Stimulated activated CD8-positive, alpha-beta memory T cell treated with anti-CD3 and anti-CD28 coated beads, Interleukin-12 subunit alpha, Interleukin-12 subunit beta, amount 100 ng/mL, for 24 hours (primary cell): ENCODE results near the gene PPCDC.

ENCODE experiments used
- DNase-seq: peaks from one replicate; pipeline ENCODE4 v3.0.0-alpha.2; 2020; ENCODE audit errors: extremely low read depth

The PPCDC gene, protein sequence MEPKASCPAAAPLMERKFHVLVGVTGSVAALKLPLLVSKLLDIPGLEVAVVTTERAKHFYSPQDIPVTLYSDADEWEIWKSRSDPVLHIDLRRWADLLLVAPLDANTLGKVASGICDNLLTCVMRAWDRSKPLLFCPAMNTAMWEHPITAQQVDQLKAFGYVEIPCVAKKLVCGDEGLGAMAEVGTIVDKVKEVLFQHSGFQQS

DNA sequence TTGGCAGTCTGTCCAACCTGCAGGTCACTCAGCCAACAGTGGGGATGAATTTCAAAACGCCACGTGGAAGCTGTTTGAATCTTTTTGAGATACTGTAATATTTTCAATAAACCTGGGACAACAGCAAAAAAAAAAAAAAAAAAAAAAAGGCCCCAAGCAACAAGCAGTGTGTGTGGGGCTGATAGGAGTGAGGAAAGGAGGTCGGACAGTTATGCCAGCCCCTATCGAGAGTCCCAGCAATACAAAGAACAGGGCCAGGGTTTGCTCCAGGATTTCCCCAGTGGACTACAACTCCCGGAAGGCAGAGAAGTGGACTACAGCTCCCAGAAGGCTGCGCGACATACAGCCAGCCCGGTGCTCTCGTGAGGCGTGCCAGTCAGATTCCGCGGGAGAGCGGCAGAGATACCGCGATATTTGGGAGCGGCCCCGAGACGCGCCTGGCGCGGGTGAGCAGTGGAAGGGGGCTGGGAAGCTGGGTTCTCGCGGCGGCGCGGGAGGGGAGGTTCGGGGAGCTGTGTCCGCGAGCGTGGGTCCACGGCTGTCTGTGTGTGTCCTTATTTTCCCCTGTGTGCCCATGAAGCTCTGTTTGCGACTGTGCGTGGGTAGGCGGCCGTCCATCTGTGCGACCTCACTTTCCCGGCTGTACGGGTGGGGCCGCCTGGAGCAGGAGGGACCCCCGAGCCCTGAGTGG is at the start of gene PPCDC:
Gene PPCDC (plus strand): TSS at position 410 of the 691 bp plus-strand sequence. CDS start 4,729 bp downstream, outside the sequence.
- peak; percentile 78 for DNase-seq

DNA sequence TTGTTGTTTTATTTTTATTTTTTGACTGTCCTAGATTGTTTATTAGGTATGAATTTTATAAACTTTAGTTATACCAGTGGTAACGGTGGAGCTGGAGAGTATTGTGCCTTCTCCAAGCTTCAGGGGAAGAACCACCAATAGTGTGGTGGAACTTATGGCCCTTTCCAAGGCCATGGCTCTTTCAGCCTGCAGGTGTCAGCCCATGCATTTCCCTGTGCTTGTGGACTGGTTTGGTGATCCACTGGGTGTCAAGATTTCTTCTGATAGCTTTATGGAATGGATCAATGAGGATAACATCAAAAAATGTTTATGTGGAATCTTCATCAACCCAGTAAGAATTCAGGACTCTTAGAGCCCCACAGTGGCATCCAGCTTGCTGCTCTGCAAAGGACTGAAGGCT is 47.2 kb upstream of the PPCDC start:
- no peak for DNase-seq

DNA sequence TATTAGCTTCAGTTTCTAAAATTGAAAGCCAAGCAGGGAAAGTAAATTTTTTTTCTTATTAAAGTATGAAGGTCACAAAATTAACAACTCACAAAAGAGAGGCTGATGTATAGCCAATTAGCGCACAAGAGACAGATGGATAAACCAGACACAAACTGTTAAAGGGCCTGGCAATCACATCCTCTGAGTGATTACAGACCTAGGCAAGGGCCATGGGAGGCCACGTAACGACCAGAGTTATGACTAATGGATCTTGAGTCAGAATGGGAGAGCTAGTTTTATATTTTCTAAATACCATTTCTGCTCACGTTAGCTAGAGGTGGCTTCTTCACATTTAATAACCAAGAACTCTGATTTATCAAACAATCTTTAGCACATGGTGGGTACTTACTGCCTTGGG is 45.8 kb upstream of the PPCDC start:
- DNase-seq, result no peak

DNA sequence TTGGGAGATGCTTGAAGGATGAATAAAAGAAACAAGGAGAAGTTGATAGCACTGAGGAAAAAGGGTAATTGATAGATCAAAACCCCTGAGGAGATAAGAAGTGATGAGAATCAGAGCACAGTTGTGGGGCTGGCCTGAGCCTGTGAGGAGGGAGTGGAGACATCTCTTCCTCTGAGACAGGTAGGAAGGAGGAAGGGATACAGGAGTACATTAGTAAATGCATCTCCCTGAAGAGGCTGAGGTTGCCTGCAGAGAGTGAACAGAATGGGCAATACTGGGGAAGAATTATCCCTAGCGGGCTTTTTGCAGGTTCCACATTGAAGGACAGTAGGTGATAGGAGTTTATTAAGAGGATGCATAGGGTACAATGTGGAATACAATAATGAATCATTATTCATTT is 45.3 kb upstream of the PPCDC start:
- no peak for DNase-seq

DNA sequence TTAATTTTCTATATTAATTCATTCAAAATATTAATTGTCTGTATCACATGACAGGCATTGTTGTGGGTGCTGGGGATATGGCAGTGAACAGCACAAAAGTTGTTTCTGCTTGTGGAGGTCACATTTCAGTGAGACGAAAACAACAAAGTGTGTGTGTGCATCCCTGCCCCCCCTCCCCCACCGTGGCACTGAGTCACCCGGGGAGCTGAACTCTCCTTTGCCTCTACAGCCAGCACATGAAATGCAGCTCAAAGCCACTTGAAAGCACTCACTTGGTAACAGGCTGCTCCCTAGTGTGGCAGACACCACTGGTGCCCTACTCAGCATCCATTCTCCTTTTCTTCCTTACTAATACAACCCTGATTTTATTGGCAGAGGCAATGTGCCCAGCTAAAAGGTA is 44.9 kb upstream of the PPCDC start:
- DNase-seq, result no peak

DNA sequence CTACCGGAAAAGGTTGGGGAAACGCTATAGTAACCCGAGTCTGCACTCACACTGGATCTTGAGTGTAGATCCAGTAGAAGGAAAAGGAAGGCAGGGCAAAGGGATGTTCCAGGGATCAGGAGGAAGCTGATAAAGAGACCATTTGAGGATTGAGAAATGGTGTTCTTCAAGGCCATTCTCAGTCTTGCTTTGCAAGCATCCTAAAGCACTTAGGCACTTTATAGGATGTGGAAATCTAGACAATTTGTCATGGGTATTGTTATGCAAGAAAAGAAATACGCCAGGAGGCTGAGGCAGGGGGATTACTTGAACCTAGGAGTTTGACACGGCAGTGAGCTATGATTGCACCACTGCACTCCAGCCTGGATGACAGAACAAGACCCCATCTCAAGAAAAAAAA is 41.2 kb upstream of the PPCDC start:
- DNase-seq, result no peak

DNA sequence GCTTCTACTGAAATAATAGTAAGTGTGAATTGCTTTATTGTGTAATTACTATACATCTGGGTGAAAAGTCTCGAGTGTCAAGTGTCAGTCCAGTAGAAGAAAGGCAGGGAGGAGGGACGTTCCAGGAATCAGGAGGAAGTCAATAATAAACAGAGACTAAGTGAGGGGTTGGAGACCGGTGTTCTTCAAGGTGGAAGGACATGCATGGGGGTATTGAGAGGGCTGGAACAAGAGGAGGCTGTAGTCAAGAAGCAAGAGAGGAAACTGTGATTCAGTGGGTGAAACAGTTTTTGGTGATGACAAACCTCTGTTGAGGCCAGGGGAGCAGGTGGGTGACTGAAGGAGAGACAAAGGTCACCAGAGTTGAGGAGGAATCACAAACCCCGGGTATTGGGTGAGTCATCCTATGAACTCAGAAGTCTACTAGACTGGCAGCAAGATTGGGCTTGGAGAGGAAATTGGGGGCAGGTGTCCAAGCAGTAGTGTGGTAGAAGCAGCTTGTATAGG is 39.6 kb upstream of the PPCDC start:
- DNase-seq, result no peak

DNA sequence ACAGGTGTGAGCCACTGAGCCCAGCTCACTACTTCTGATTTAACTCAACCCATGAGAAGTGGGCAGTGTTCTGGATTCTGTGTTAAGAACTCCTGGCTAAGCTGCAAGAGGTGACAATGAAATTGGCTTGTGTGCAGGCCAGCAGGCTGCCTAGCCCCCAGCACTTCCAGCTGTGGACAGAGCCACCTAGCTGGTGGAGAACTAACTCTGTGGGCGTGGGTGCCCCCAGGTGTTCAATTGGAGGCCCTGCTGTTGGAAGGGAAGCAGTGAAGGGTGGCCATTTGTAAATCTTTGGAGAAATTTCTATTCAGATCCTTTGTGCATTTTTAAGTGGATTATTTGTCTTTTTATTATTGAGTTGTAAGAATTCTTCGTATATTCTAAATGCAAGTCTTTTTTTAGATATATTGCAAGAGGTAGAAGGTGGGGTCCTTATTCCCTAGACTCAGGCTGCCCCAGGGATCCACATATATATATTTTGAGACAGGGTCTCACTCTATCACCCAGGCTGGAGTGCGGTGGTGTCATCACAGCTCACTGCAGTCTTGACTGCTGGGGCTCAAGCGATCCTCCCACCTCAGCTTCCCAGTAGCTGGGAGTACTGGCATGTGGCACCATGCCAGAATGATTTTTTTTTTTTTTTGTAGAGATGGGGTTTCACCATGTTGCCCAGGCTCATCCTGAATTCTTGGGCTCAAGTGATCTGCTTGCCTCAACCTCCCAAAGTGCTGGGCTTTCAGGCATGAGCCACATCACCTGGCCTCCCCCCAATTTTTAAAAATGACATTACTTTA is 35.2 kb upstream of the PPCDC start:
- DNase-seq, result no peak

DNA sequence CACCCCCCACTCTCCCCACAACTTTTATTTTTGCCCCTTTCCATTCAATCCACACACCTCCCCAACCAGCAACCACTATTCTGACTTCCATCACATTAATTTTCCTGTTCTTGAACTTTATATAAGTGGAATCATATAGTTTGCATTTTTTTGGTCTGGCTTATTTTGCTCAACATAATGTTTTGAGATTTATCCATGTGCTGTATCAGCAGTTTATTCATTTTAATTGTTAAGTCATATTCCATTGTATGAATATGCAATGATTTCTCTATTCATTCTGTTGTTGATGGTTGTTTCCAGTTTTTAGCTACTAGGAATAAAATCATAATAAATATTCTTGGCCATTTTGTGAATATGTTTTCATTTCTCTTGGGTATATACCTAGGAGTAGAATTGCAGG is 33.9 kb upstream of the PPCDC start:
- DNase-seq, result no peak

DNA sequence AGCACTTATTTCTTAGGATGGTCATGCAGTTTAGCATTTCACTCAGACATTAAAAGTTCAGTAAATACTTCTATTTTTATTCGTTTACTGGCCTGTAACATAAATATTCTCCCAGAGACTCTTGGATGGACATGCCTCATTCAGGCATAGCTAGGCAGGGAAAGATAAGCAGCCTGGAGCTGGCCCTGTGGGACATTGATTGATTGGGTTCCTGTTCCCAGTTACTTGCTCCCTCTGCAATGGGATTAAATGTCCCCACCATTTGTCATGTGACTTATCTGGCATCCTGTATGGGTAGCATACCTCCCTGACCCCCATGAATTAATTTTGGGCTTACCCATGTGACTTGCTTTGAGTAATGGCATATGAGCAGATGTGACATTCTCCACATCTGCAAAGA is 30.8 kb upstream of the PPCDC start:
- DNase-seq, result no peak

DNA sequence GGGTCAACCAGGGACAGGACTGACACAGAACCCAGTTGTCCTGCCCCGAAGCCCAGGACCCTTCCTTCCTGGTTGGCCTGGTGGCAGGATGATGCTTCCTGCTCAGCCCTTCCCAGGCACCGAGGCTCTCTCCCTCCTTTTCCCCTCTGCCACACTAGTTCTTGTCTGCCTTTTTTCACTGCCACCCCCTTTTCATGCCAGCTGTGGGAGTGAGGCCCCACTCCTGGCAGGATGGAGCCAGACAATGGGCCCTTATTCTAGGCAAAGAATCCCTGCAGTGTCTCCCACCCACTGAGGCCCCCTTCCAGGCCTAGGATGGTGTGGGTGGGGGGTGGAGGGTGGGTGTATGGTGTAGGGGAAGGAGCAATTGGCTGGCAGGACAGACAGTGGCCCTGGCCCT is 29.2 kb upstream of the PPCDC start:
- no peak for DNase-seq

DNA sequence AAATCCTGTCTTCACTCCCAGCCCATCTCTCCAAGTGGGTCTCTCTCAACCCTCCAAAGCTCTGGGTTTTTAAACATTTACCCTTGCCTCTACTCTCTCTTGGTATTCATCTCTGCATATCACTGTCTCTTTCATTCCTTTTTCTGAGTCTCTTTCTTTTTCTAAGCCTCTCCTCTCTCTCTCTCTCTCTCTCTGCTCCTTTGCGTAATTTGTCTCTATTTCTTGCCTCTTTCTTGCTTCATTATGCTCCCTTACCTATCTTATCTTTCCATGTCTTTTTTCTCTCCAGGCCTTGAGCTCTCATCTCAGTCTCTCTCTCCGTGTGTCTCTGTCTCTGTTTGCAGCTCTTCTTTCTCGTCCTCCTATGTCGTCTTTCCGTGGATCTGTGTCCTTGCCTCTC is 28.7 kb upstream of the PPCDC start:
- DNase-seq, result no peak

DNA sequence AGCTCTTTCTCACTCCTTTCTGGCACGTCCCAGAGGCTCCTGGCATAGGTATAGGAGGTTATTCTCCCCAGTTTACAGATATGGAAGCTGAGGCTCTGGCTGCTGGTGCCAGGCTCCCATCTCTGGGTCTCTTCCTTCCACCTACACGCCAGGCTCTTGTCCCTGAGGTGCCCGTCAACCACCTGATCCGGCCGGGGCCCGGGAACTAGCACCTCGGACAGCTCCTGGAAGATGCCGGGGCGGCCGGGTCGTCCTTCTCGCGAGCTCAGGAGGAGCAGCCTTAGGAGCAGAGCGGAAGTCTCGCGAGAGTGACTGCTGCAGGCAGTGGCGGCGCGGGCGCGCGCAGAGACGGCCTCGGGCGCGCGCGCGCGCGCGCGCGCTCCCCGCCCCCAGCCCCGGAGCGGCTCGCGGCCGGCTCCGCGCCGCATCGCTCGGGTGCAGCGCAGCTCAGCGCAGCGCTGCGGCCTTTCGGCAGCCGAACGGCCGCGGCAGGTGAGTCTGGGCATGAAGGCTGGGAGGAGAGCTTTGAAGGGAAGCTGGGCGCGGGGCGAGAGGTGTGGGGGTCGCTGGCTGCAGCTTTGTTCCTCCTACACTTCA is 28.1 kb upstream of the PPCDC start, which contains the start of gene SCAMP5:
Gene SCAMP5 (plus strand): TSS at position 382 of the 597 bp plus-strand sequence. CDS start 16,277 bp downstream, outside the sequence.
- peak; percentile 79 for DNase-seq

DNA sequence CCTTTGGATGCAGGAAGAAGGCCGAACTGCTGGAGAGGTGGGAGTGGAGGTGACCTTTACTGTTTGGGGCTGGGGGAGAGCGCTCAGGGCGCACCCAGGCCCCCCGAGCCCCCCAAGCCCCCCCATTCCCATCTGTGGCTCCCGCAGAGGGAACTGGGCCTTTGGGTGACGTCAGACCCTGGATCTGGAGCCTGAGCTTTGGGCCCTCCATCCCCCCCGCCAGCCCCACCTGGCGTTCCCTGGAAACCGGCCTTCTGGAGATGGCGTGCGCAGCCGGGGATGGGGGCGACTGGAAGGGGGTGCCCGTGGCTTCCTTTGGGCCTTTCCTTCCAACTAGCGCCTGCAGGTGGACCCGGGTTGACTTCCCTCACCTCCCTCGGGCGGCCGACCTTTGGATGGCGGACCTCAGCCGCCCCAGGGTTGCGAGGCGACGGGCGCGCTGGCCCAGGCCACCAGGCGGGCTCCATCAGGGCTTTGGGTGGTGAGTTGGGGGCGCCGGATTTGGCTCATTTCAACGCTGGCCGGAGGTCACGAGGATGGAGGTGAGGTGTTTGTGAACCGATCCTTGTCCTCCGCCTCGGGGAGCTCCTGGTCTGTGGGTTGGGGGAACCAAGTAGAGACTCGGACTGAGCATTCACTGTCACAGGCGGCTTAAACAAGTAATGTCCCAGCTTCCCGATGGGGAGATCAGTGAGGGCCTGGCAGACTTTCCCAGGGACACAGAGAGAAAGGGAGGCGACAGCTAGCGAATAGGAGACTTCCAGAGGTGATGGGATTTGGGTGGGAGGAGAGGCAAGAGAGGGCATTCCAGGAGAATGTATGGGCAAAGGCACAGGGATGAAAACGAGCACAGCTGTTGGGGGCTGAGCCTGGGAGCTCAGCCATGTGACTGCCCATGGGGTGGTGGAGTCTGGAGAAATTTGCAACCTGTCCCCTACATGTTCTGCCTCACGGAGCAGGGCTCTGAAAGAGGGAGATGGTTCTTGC is 27.3 kb upstream of the PPCDC start:
- DNase-seq, result no peak

DNA sequence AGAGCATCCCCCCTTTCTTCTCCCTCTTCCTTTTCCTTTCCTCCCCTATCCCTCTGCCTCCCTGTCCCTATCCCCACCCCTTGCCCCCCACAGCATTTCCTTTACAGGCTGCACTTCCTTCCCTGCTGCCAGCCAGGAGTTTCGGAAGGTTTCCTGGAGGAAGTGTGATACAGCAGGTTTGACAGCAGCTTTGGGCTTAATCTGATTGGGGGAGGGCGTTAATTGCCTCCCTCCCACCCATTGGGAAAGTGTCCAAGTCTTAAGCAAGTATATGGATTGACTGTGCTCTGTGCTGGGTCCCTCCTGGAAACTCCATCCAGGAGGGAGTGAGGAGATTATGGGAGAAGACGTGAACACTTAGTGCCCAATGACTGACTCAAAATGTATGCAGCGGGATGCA is 26.2 kb upstream of the PPCDC start:
- no peak for DNase-seq

DNA sequence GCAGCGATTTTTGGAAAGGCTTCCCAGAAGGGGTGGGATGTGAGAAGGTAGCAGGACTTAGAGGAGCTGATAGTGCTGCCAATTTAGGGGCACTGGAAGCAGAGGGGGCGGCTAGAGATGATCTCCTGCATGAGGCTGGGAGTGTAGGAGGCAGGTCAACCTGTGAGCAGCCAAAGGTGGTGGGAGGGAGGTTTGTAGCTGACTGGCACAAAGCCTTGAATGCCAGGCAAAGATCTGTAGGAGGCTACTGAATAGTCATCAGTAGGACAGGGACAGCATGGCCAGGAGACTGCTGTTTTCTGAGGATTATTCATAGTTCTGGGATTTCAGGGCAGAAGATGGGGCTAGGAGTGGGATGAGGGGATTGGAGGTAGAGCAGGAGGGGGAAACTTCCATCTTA is 25.8 kb upstream of the PPCDC start:
- DNase-seq, result no peak

DNA sequence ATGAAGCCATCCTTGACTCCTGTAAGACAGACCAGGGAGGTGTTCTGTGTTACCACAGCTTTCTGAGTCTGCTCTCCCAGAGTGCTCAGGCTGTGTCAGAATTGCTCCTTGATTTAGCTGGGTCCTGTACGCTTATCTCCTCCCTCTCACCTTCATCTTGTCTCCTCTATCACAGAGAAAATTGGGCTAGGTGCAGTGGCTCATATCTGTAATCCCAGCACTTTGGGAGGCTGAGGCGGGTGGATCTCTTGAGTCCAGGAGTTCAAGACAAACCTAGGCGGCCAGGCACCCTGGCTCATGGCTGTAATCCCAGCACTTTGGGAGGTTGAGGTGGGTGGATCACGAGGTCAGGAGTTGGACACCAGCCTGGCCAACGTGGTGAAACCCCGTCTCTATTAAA is 22.1 kb upstream of the PPCDC start:
- no peak for DNase-seq

DNA sequence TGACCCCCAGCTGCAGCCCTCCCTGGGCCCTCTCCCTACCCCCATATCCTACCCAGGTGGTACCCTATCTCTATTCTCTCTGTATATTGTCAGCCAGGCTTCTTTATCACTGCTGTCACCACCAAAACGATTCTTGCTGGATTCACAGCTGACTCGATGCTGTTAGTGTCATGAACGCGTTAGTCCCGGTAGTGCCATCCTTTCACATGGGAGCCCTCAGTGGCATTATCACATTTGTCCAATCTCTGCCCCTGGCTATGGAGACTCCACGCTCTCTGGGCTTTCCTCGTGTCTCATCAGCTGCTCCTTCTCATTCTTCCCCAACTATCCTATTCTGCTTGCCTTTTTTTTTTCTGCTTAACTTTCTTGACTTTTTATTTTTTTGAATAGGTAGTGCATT is 21.0 kb upstream of the PPCDC start:
- no peak for DNase-seq

DNA sequence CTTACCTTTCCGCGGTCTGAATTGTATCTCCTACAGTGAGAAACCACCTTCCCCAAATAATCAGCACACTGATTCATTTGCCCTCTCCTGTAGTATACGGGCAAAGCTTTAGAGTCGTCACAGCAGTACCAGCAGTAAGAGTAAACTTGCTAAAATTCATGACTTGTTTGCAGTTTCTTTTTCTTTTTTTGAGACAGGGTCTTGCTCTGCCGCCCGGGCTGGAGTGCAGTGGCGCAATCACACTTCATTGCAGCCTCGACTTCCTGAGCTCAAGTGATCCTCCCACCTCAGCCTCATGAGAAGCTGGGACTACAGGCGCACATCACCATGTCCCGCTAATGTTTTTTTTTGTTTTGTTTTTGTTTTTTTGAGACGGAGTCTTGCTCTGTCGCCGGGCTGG is 16.2 kb upstream of the PPCDC start:
- no peak for DNase-seq

DNA sequence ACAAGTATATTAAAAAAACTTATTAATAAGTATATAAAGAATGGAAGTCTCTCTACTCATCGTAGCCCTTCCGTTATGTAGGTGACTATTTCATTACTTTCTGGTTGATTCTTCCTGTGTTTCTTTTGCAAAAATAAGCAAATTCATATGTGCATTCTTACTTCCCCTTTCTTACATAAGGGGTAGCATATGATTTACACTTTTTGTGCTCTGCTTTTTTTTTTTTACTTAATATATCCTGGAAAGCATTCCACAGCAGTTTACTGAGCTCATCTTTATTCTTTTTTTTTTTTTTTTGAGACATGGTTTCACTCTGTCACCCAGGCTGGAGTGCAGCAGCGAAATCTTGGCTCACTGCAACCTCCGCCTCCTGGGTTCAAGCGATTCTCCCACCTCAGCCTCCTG is 15.2 kb upstream of the PPCDC start:
- no peak for DNase-seq
